HG02678 (cell line): Measurements from ENCODE around the gene LMNTD2.

ENCODE experiments used
- ATAC-seq: cut with Tn5 transposase; IDR thresholded peaks from one replicate; pipeline ENCODE4 v1.9.1; 2021; ENCODE audit warnings: mild to moderate bottlenecking, moderate library complexity; ENCODE audit not compliant: unreplicated experiment

Gene LMNTD2

GRCh38 chr11:568306-569157, 8.0 kb upstream of the LMNTD2 start:
- peak; percentile 90 for ATAC-seq

DNA sequence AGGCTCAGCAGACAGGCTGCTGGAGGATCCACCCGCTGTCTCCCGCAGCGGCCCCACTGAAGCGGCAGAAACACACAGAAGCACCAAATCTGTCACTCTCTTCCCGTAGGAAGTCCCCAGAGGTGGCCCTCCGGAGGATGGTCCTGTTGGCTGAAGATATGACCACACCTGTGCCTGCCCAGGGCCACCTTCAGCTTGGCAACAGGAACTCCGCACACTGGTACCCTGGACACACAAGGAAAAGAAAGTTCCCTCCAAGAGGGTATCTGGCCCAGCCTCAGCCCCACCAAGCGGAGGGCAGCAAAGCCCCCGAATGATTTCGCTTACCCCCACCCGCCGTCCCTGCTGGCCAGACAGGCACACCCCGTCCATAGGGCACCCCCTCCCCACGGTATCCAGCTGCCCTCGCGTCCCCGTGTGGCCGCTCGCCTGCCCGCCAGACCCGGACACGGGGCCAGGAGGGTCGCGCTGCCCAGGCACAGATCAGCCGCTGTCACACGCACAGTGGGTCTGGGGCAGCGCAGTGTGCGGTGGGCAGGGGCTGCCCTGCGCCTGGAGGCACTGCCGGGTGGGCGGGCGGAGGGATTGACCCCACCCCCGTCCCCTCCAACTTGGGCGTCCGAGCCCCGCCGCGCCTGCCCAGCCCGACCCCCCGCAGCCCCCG, 7.2 kb upstream of the LMNTD2 start:
- no peak for ATAC-seq

- no peak for ATAC-seq
Measured at GRCh38 chr11:567011-567628, 6.6 kb upstream of the LMNTD2 start.

- no peak for ATAC-seq
Measured at GRCh38 chr11:565921-566509, 5.5 kb upstream of the LMNTD2 start.

GRCh38 chr11:563812-564578, 3.5 kb upstream of the LMNTD2 start:
- no peak for ATAC-seq

- ATAC-seq = no peak
Measured at GRCh38 chr11:563066-563811, 2.7 kb upstream of the LMNTD2 start.

DNA sequence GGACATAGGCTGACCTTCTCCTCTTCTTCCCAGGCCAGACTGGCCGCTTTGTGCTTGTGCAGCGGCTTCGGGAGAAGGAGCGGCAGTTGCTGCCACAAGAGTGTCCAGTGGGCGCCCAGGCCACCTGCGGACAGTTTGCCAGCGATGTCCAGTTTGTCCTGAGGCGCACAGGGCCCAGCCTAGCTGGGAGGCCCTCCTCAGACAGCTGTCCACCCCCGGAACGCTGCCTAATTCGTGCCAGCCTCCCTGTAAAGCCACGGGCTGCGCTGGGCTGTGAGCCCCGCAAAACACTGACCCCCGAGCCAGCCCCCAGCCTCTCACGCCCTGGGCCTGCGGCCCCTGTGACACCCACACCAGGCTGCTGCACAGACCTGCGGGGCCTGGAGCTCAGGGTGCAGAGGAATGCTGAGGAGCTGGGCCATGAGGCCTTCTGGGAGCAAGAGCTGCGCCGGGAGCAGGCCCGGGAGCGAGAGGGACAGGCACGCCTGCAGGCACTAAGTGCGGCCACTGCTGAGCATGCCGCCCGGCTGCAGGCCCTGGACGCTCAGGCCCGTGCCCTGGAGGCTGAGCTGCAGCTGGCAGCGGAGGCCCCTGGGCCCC, 1.6 kb upstream of the LMNTD2 start:
- ATAC-seq = no peak

DNA sequence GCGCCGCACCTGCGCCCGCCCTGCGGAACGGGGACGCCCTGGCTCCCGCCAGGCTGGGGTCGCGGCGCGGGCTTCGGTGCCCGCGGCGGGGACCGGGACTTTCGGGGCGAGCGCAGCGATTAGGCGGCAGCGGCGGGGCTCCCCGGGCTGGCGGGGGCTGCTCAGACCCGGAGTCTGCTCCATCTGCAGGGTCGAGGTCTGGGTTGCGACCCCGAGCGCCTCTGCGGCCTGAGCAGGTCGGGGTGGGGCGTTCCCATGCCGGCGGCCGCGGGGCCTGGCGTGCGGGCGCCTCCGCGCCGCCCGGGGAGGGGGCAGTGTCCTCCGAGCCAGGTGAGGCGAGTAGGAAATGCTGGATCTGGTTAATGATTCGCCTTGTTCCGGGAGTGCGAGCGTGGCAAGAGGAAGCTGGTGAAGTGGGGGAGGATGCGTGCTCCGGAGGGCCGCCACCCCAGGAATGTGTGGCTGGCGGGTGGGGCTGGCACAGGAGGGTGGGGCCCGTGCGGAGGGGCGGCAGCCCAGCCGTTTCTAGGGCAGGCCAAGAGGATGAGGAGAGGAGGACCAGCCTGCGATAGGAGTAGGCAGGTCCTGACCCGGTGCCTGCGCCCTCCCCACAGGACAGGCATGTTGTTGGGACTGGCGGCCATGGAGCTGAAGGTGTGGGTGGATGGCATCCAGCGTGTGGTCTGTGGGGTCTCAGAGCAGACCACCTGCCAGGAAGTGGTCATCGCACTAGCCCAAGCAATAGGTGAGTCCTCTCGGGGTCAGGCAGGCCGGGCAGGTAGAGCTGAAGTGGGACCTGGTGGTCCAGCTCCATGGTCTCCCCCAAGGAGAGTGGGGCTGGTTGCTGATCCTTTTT, 838 bp upstream of the LMNTD2 start:
- peak; percentile 15 for ATAC-seq

DNA sequence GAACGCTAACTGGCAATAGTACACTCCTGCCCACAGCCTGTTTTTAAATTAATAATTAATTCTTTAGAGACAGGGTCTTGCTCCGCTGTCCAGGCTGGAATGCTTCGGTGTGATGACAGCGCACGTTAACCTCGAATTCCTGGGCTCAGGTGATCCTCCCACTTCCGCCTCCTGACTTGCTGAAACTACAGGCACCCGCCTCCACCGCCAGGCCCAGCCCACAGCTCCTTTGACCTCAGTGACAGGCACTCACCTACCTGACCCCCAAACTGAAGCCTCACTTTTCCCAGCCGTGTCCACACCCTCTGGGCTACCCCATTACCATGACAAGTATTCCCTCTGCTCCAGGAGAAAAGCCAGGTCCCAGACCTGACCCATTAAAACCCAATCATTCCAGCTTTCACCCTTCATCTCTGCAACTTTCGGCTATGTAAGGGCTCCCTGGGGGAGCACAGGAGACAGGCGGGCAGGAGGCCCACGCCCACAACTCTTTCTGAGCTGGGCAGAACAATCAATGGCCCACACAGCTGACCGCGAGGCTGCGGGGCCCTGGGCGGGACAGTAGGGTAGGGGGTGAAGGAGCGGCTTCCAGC, 730 bp downstream of the LMNTD2 start:
- ATAC-seq = no peak

DNA sequence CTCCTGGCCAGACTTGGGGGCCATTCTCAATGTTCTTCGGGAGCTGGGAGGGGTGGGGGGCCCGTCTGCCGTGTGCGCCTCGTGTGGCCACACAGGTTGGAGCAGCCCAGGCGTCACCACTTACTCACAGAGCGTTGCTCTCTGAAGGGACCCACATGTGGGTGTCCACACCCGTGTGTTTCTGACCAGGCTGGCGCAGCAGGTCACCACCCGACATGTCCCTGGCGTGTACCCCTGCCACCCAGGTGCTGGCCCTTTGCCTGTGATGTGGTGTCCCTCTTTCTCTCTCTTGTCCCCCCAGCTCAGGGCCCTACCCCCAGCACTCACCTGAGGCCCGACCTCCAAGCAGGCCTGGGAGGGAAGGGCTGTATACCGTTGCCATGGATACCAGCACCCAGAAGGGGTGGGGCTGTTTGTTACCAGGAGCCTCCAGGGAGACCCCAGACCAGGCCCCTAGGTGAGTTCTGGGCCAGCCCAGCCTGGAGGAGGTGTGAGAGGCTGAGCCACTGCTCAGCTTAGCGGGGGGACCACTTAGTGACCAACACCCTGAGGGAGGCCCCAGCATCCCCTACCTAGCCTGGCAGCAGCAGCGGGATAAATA, 1.4 kb downstream of the LMNTD2 start:
- ATAC-seq = no peak

DNA sequence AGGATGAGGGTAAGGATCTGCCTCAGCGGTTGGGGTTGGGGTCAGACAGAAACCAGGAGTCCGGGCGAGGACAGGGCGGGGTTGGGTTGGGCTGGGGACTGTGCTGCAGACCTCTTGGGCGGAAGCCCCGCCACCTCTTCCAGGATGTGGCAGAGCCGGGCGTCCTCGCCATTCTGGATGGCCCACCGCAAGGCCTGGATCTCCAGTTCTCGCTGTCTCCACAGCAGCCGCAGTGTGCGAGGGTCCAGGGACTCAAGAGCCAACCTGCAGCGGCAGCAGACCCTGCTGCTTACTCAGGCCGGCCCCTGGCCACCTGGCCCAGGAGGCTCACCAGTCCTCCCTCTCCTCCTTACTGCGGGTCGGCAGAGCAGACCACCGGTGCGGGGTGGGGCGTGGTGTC, 2.0 kb downstream of the LMNTD2 start:
- ATAC-seq = no peak

DNA sequence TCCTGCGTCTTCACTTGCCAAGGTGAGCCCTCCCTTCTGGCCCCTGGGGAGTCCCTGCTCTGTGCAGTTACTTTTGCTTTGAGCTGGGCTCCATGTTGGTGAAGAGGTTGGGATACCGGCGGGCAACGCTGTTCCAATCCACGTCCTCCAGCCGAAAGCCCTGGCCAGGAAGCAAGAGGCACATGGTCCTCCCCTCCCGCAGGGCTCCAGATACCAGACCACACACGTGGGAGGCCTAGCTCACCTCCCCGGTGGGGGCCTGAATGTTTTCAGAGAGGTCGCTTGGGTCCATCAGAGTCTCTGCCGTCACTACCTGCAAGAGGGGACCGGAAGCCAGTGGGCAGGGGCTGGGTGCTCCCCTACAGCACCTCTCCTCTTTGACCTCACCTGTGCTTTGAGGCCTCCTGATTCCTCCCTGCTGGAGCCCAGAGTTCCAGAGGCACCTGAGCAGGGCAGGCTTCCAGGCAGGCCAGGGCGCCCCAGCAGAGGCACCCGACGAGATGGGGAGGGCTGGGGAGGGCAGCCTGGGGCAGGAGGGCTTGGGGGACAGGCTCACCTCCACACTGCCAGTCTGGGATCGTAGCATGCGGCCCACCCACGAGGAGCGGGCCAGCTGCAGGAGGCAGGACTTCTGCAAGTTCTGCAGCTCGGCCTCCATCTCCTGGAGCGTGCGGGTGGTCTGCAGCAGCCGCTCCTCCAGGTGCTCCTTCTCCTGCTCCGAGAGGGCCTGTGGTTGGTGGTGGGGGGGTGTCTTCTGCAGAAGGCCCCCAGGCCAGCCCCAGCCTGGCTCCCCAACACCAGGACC, 3.0 kb downstream of the LMNTD2 start:
- ATAC-seq = no peak

DNA sequence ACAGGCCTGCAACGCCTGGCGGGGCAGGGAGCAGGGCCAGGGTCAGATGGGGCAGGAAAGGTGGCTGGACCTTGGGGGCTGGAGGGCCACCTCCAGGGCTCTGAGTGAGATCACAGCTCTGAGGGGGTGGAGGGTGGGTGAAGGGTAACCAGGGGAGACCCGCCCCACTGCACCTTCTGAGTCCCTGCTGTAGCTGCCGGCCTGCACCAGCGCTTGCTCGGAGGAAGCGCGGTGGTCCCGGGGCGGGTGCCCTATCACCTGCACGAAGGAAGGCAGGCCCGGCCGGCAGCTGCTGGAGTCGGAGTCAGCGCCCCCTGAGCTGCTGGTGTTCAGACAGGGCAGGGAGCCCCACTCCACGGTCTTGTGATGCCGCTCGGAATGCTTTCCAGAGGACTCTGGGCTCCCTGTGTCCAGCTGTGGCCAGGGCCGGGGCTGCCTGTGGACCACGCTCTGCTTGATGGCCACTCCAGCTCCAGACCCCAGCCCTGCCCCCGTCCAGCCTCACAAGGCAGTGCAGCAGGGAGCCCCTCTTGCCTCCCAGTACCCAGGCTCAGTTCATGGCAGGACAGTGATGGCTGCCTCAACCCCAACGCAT, 3.8 kb downstream of the LMNTD2 start:
- ATAC-seq = no peak

GRCh38 chr11:555780-556661, 4.5 kb downstream of the LMNTD2 start:
- no peak for ATAC-seq

DNA sequence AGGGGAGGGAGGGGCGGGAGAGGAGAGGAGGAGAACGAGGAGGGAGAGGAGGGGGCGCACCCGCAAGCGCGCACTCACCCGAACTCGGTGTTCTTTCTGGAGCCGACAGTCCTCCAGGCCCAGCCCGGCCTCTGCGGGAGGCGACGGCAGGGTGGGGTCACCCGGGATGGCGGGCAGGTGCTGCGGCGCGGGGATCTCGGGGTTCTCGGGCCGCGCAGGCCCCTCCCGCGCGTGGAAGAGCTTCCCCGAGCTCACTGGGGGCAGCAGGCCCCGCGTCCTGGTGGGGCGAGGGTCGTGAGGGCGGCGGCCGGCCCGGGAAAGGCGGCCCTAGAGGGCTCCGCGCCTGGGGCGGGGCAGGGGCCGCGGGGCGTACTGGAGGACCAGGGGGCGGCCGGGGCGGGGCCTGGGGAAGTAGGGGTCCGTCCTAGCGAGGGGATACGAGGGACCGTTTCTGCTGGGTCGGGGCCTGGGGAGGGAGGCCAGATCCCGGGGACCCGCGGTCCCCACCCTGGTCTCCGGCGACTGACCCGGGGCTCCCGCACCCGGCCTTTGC, 5.2 kb downstream of the LMNTD2 start:
- ATAC-seq = no peak
